Astrocyte (in vitro differentiated cells and primary cell): Measurements from ENCODE around the gene TRMT61B. TPM values are rescaled to one million over a fixed set of nuclear protein-coding genes. Genes with fewer than 3 reads are reported as not detected.

Experiments used
- DNase-seq: peaks from one replicate; pipeline ENCODE4 v3.0.0-alpha.2; 2010; ENCODE audit warnings: low read depth
- FAIRE-seq: peaks from 2 replicates; lab custom pipeline; 2011; peaks lifted over from hg19 to GRCh38; lab: Jason Lieb, UNC
- H2AFZ ChIP-seq: 2 replicates; pipeline ENCODE4 v1.6.0; 2012; ENCODE audit warnings: low read depth, low read length, inconsistent platforms
- H3K27ac ChIP-seq: 2 replicates; pipeline ENCODE4 v1.5.1; 2011; ENCODE audit warnings: low read depth, low read length, inconsistent platforms
- H3K27me3 ChIP-seq: 2 replicates; pipeline ENCODE4 v1.6.0; 2011; ENCODE audit warnings: low read length, inconsistent platforms; ENCODE audit not compliant: insufficient read depth
- H3K36me3 ChIP-seq: 2 replicates; pipeline ENCODE4 v1.5.1; 2011; ENCODE audit warnings: low read length, inconsistent platforms; ENCODE audit not compliant: insufficient read depth
- H3K4me1 ChIP-seq: 2 replicates; pipeline ENCODE4 v1.5.1; 2011; ENCODE audit warnings: low read length, inconsistent platforms; ENCODE audit not compliant: insufficient read depth
- H3K4me2 ChIP-seq: 2 replicates; pipeline ENCODE4 v1.6.0; 2012; ENCODE audit warnings: low read length, inconsistent platforms
- H3K4me3 ChIP-seq: 2 replicates; pipeline ENCODE4 v1.5.1; 2011; ENCODE audit warnings: low read depth, mild to moderate bottlenecking, low read length, inconsistent platforms; ENCODE audit not compliant: insufficient read depth
- H3K79me2 ChIP-seq: 2 replicates; pipeline ENCODE4 v1.6.0; 2012; ENCODE audit warnings: mild to moderate bottlenecking, low read length, inconsistent platforms; ENCODE audit not compliant: insufficient read depth
- H3K9ac ChIP-seq: 2 replicates; pipeline ENCODE4 v1.6.0; 2012; ENCODE audit warnings: mild to moderate bottlenecking, low read length, inconsistent platforms
- H3K9me3 ChIP-seq: 2 replicates; pipeline ENCODE4 v1.5.1; 2012; ENCODE audit warnings: low read depth, mild to moderate bottlenecking, low read length, inconsistent platforms; ENCODE audit not compliant: insufficient read depth
- H4K20me1 ChIP-seq: 2 replicates; pipeline ENCODE4 v1.6.0; 2012; ENCODE audit warnings: low read length, inconsistent platforms; ENCODE audit not compliant: insufficient read depth
- H3K27ac Mint-ChIP-seq: one replicate; pipeline ENCODE4 v1.8.0; 2021; ENCODE audit warnings: mild to moderate bottlenecking, mixed read lengths; ENCODE audit not compliant: unreplicated experiment
- H3K27me3 Mint-ChIP-seq: one replicate; pipeline ENCODE4 v1.8.0; 2021; ENCODE audit warnings: low read depth, mixed read lengths; ENCODE audit not compliant: unreplicated experiment
- H3K36me3 Mint-ChIP-seq: one replicate; pipeline ENCODE4 v1.8.0; 2021; ENCODE audit warnings: low read depth, mixed read lengths; ENCODE audit not compliant: unreplicated experiment
- H3K4me1 Mint-ChIP-seq: one replicate; pipeline ENCODE4 v1.8.0; 2021; ENCODE audit warnings: low read depth, mixed read lengths; ENCODE audit not compliant: unreplicated experiment
- H3K4me3 Mint-ChIP-seq: one replicate; pipeline ENCODE4 v1.8.0; 2021; ENCODE audit warnings: mild to moderate bottlenecking, moderate library complexity, mixed read lengths; ENCODE audit not compliant: unreplicated experiment
- H3K9me3 Mint-ChIP-seq: one replicate; pipeline ENCODE4 v1.8.0; 2021; ENCODE audit warnings: mild to moderate bottlenecking, mixed read lengths; ENCODE audit not compliant: unreplicated experiment
- CTCF ChIP-seq: IDR thresholded peaks from 2 replicates; pipeline ENCODE4 v1.5.1; 2011; ENCODE audit warnings: low read depth, mild to moderate bottlenecking, inconsistent platforms, low read length, moderate library complexity; ENCODE audit not compliant: insufficient read depth
- EZH2 ChIP-seq: IDR thresholded peaks from 2 replicates; pipeline ENCODE4 v1.6.1; 2012; ENCODE audit warnings: mild to moderate bottlenecking, low read length, inconsistent platforms; ENCODE audit not compliant: insufficient read depth
- total RNA-seq: library from RNA; stranded (reverse); gene quantifications from 2 replicates; pipeline ENCODE4 v1.2.1, GENCODE V29; 2021

The TRMT61B gene
- total RNA-seq, 1 donor from 2014 or later = 12.1 TPM

- no peak for TF ChIP-seq CTCF
- TF ChIP-seq EZH2 = no peak
- no peak overlapping the region for H2AFZ ChIP-seq
- H3K4me3 ChIP-seq = no peak overlapping the region
- H3K9ac ChIP-seq = no peak overlapping the region
- no peak overlapping the region for H3K4me2 ChIP-seq
- peaks cover 17% of the 10 kb centered on the region for H3K36me3 ChIP-seq
- peaks cover 17% of the 10 kb centered on the region for H3K4me1 ChIP-seq
- FAIRE-seq (no peak), DNase-seq (no peak)
- H3K9me3 ChIP-seq = no peaks in the 10 kb centered on the region
- peaks cover 96% of the 10 kb centered on the region for H4K20me1 ChIP-seq
- no peaks in the 10 kb centered on the region for H3K27me3 ChIP-seq
- Mint-ChIP-seq H3K9me3 (no peaks in the 10 kb centered on the region), H3K4me3 (peak overlapping the region; percentile 58), H3K4me1 (peaks cover 49% of the 10 kb centered on the region), H3K36me3 (peaks cover 5% of the 10 kb centered on the region), H3K27me3 (no peaks in the 10 kb centered on the region), H3K27ac (no peak overlapping the region)
- H3K79me2 ChIP-seq = peaks cover 100% of the 10 kb centered on the region
- no peak overlapping the region for H3K27ac ChIP-seq
Measured at GRCh38 chr2:28901202-28901601, 31.1 kb upstream of the TRMT61B start.

GRCh38 chr2:28898048-28898447 is 27.9 kb upstream of the TRMT61B start:
- no peak overlapping the region for H2AFZ ChIP-seq
- H3K9me3 ChIP-seq = no peaks in the 10 kb centered on the region
- no peak overlapping the region for H3K27ac ChIP-seq
- no peak for TF ChIP-seq EZH2
- no peak for TF ChIP-seq CTCF
- H3K4me1 ChIP-seq = peaks cover 17% of the 10 kb centered on the region
- Mint-ChIP-seq H3K4me3 (no peak overlapping the region), H3K27ac (no peak overlapping the region), H3K9me3 (peaks cover 1% of the 10 kb centered on the region), H3K36me3 (peaks cover 3% of the 10 kb centered on the region), H3K4me1 (peaks cover 30% of the 10 kb centered on the region), H3K27me3 (no peaks in the 10 kb centered on the region)
- peaks cover 79% of the 10 kb centered on the region for H4K20me1 ChIP-seq
- DNase-seq = no peak
- no peaks in the 10 kb centered on the region for H3K27me3 ChIP-seq
- H3K4me2 ChIP-seq = peak overlapping the region; percentile 93
- FAIRE-seq = no peak
- peaks cover 10% of the 10 kb centered on the region for H3K36me3 ChIP-seq
- no peak overlapping the region for H3K4me3 ChIP-seq
- no peak overlapping the region for H3K9ac ChIP-seq
- peaks cover 87% of the 10 kb centered on the region for H3K79me2 ChIP-seq

- H3K36me3 Mint-ChIP-seq = no peaks in the 10 kb centered on the region
- DNase-seq (peak; percentile 58), FAIRE-seq (no peak)
- no peak overlapping the region for H3K27ac ChIP-seq
- H3K4me3 ChIP-seq = peak overlapping the region; percentile 88
- no peaks in the 10 kb centered on the region for H3K27me3 ChIP-seq
- H3K9me3 ChIP-seq = no peaks in the 10 kb centered on the region
- peaks cover 70% of the 10 kb centered on the region for H4K20me1 ChIP-seq
- peak overlapping the region; percentile 93 for H3K4me2 ChIP-seq
- peak overlapping the region; percentile 54 for H3K27ac Mint-ChIP-seq
- peaks cover 17% of the 10 kb centered on the region for H3K4me1 ChIP-seq
- no peaks in the 10 kb centered on the region for H3K36me3 ChIP-seq
- TF ChIP-seq CTCF = no peak
- TF ChIP-seq EZH2 = no peak
- H3K27me3 Mint-ChIP-seq = no peaks in the 10 kb centered on the region
- H3K9ac ChIP-seq = no peak overlapping the region
- H3K9me3 Mint-ChIP-seq = peaks cover 1% of the 10 kb centered on the region
- H3K79me2 ChIP-seq = peaks cover 76% of the 10 kb centered on the region
- no peak overlapping the region for H2AFZ ChIP-seq
- H3K4me3 Mint-ChIP-seq = peak overlapping the region; percentile 96
- H3K4me1 Mint-ChIP-seq = peaks cover 29% of the 10 kb centered on the region
Measured at GRCh38 chr2:28896906-28897305, 26.8 kb upstream of the TRMT61B start.
